GM12878 (cell line): ENCODE results near the gene GPRASP3. TPM values are rescaled to one million over a fixed set of nuclear protein-coding genes. Genes with fewer than 3 reads are reported as not detected.
"Not testable (repeated sequence)": the region's sequence is repeated elsewhere in the genome, so short reads cannot be mapped to it uniquely, and the experiment has no call there.

Experiments
- ATAC-seq: fragments of 200-7000 bp; cut with Tn5 transposase; 3 replicates; pipeline ENCODE4 v1.9.1; 2020; ENCODE audit warnings: mild to moderate bottlenecking, moderate library complexity
- BruUV-seq: library from RNA; stranded (reverse); fragments of 400-500 nt; replicated peaks from 2 replicates; lab custom pipeline; 2021; lab: Mats Ljungman, UMichigan
- CTCF ChIA-PET: fragments of 300-600 bp; sonication (Branson Sonifier 250); formaldehyde crosslinking; extraction: SDS; loops from one replicate; lab custom pipeline; 2021; ENCODE audit warnings: inconsistent platforms; lab: Yijun Ruan, JAX
- POLR2A ChIA-PET: fragments of 350-600 bp; formaldehyde crosslinking; extraction: SDS; loops from one replicate; lab custom pipeline; 2021; ENCODE audit warnings: inconsistent platforms; lab: Charles Lee
- RAD21 ChIA-PET: fragments of 300-600 bp; sonication (Branson Sonifier 250); formaldehyde crosslinking; loops from one replicate; lab custom pipeline; 2023; ENCODE audit warnings: antibody characterized with exemption; ENCODE audit not compliant: unreplicated experiment; lab: Charles Lee
- SMC1A ChIA-PET: fragments of 300-600 bp; sonication (Branson Sonifier 250); formaldehyde crosslinking; loops from one replicate; lab custom pipeline; 2023; ENCODE audit not compliant: unreplicated experiment, uncharacterized antibody; lab: Charles Lee
- DNase-seq: peaks from one replicate; pipeline ENCODE4 v3.0.0-alpha.2; 2011; ENCODE audit warnings: low read depth, low spot score
- FAIRE-seq: peaks from 3 replicates; lab custom pipeline; 2011; peaks lifted over from hg19 to GRCh38; lab: Jason Lieb, UNC
- H2AFZ ChIP-seq: 2 replicates; pipeline ENCODE4 v1.6.0; 2011; ENCODE audit warnings: low read depth, low read length, control low read depth; ENCODE audit not compliant: control insufficient read depth
- H3K27ac ChIP-seq: 2 replicates; pipeline ENCODE4 v1.5.1; 2011; ENCODE audit warnings: control low read depth; ENCODE audit not compliant: control insufficient read depth, insufficient read depth
- H3K27me3 ChIP-seq, 2 experiments: replicated peaks in 1 of 2; 2 replicates each; pipeline versions ENCODE4 v1.6.0 to v1.6.1; 2011; ENCODE audit warnings: low read length in 1 of 2; ENCODE audit not compliant: control insufficient read depth in 2 of 2, insufficient read depth in 2 of 2
- H3K36me3 ChIP-seq, 2 experiments: 2 replicates each; pipeline ENCODE4 v1.5.1; 2011; ENCODE audit warnings: low read length in 1 of 2; ENCODE audit not compliant: control insufficient read depth in 2 of 2, insufficient read depth in 2 of 2
- H3K4me1 ChIP-seq: 2 replicates; pipeline ENCODE4 v1.6.1; 2011; ENCODE audit warnings: mild to moderate bottlenecking, low read length, moderate library complexity, mixed read lengths; ENCODE audit not compliant: control insufficient read depth, insufficient read depth
- H3K4me2 ChIP-seq: 2 replicates; pipeline ENCODE4 v1.6.0; 2011; ENCODE audit warnings: control low read depth; ENCODE audit not compliant: control insufficient read depth, insufficient read depth
- H3K4me3 ChIP-seq: fragments of 200-600 bp; sonication (generic); 2 replicates; pipeline ENCODE4 v1.5.1; 2016
- H3K79me2 ChIP-seq: 2 replicates; pipeline ENCODE4 v1.6.0; 2011; ENCODE audit warnings: low read length; ENCODE audit not compliant: control insufficient read depth, insufficient read depth
- H3K9ac ChIP-seq: 2 replicates; pipeline ENCODE4 v1.8.0; 2011; ENCODE audit warnings: low read length, control low read depth, mixed read lengths; ENCODE audit not compliant: control insufficient read depth, insufficient read depth
- H3K9me3 ChIP-seq: replicated peaks from 3 replicates; pipeline ENCODE4 v1.5.1; 2011; ENCODE audit warnings: mild to moderate bottlenecking, low read length; ENCODE audit not compliant: control insufficient read depth, insufficient read depth
- H4K20me1 ChIP-seq: 2 replicates; pipeline ENCODE4 v1.6.0; 2011; ENCODE audit not compliant: control insufficient read depth, insufficient read depth
- FOS ChIP-seq: IDR thresholded peaks from 3 replicates; pipeline ENCODE4 v1.6.1; 2011; ENCODE audit warnings: borderline replicate concordance; ENCODE audit not compliant: insufficient read length; ENCODE audit errors: extremely low read depth
- MEF2B ChIP-seq: fragments of 450-650 bp; IDR thresholded peaks from 2 replicates; pipeline ENCODE4 v1.6.1; 2018; ENCODE audit warnings: mild to moderate bottlenecking, moderate library complexity; ENCODE audit not compliant: partially characterized antibody, poor library complexity, severe bottlenecking
- STAT3 ChIP-seq: IDR thresholded peaks from 2 replicates; pipeline ENCODE4 v1.6.1; 2011; ENCODE audit warnings: low read depth, low read length, improper control_type of control experiment
- YY1 ChIP-seq: IDR thresholded peaks from 2 replicates; pipeline ENCODE4 v1.6.1; 2011; ENCODE audit warnings: low read depth, mild to moderate bottlenecking, low read length
- WGBS: methylation state at CpG from one replicate; pipeline ENCODE4 v1.1.6; 2016; ENCODE audit warnings: low lambda C conversion rate; ENCODE audit not compliant: insufficient replicate concordance, insufficient coverage; ENCODE audit errors: missing lambda C conversion rate; 5-methylcytosine and 5-hydroxymethylcytosine counted together
- in situ Hi-C: fragments of 300-500 bp; cut with MboI; formaldehyde crosslinking; loops from 9 replicates; pipeline ENCODE4 v1.14.3; 2018; ENCODE audit warnings: mixed read lengths
- intact Hi-C: fragments of 100-400 bp; cut with micrococcal nuclease; formaldehyde crosslinking; loops from one replicate; pipeline ENCODE4 v1.14.2; 2022; ENCODE audit not compliant: unreplicated experiment
- polyA plus RNA-seq, 11 experiments: library from polyadenylated mRNA; depleted of rRNA in 4 of 11; unstranded in 6 of 11; stranded (reverse) in 5 of 11; fragments of >200 nt; fragmentation: Nextera tagmentation in 4 of 11; fragmentation: Illumina TruSeq in 1 of 11; extraction: Ambion mirVana in 4 of 11; extraction: Trizol in 1 of 11; gene quantifications; 1 replicate in 1 of 11; 2 replicates in 10 of 11; pipeline versions ENCODE4 v1.2.1 to v1.2.3, GENCODE V29; 2011 to 2016; ENCODE audit warnings: inconsistent platforms in 2 of 11, missing spikeins in 2 of 11, low read depth in 1 of 11
- total RNA-seq, 4 experiments: library from RNA; depleted of rRNA in 3 of 4; stranded (reverse); fragments of >200 nt in 3 of 4; fragmentation: Illumina TruSeq in 1 of 4; extraction: Trizol in 1 of 4; gene quantifications; 2 replicates each; pipeline versions ENCODE4 v1.2.1 to v1.2.3, GENCODE V29; 2013 to 2021
- TF ChIP-seq, protein P1 (sequence below): fragments of 450-650 bp; formaldehyde crosslinking; IDR thresholded peaks from 2 replicates; pipeline ENCODE4 v1.4.0; 2020; ENCODE audit warnings: mild to moderate bottlenecking, moderate library complexity

Gene GPRASP3
- total and polyA plus RNA-seq, 10 of the 15 experiments (the other 5 are each of a cell fraction or from before 2014, with no cell fraction given) = 0.09 to 0.30 (median 0.14) TPM

GRCh38 chrX:102672856-102673255, 47.7 kb upstream of the GPRASP3 start:
- in situ Hi-C loops (no loop called here), intact Hi-C loops (no loop called here)
- ChIA-PET SMC1A (no interaction called here), CTCF (no interaction called here), RAD21 (no interaction called here)
- WGBS = 23% methylated on average over 3 of the region's 3 CpGs
- H3K27ac ChIP-seq = no peak overlapping the region
- H3K4me1 ChIP-seq = no peaks in the 10 kb centered on the region
- no peak overlapping the region for H2AFZ ChIP-seq
- DNase-seq (no peak), FAIRE-seq (no peak), ATAC-seq (no peak)
- no peak overlapping the region for H3K9ac ChIP-seq
- no peaks in the 10 kb centered on the region; the same call in 2 of the 3 replicates for H3K9me3 ChIP-seq
- BruUV-seq = no TSS peak
- H3K36me3 ChIP-seq = no peaks in the 10 kb centered on the region
- H3K27me3 ChIP-seq = no peaks in the 10 kb centered on the region
- H3K4me3 ChIP-seq = no peak overlapping the region
- no peaks in the 10 kb centered on the region for H4K20me1 ChIP-seq
- no peak for TF ChIP-seq STAT3
- TF ChIP-seq, protein P1, sequence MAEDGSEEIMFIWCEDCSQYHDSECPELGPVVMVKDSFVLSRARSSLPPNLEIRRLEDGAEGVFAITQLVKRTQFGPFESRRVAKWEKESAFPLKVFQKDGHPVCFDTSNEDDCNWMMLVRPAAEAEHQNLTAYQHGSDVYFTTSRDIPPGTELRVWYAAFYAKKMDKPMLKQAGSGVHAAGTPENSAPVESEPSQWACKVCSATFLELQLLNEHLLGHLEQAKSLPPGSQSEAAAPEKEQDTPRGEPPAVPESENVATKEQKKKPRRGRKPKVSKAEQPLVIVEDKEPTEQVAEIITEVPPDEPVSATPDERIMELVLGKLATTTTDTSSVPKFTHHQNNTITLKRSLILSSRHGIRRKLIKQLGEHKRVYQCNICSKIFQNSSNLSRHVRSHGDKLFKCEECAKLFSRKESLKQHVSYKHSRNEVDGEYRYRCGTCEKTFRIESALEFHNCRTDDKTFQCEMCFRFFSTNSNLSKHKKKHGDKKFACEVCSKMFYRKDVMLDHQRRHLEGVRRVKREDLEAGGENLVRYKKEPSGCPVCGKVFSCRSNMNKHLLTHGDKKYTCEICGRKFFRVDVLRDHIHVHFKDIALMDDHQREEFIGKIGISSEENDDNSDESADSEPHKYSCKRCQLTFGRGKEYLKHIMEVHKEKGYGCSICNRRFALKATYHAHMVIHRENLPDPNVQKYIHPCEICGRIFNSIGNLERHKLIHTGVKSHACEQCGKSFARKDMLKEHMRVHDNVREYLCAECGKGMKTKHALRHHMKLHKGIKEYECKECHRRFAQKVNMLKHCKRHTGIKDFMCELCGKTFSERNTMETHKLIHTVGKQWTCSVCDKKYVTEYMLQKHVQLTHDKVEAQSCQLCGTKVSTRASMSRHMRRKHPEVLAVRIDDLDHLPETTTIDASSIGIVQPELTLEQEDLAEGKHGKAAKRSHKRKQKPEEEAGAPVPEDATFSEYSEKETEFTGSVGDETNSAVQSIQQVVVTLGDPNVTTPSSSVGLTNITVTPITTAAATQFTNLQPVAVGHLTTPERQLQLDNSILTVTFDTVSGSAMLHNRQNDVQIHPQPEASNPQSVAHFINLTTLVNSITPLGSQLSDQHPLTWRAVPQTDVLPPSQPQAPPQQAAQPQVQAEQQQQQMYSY = no peak
- TF ChIP-seq MEF2B = no peak
- TF ChIP-seq FOS = no peak
- no peak for TF ChIP-seq YY1
- TF ChIP-seq, all 136 proteins: peak for 0
- Histone ChIP-seq H3K79me2 (no peaks in the 10 kb centered on the region), H3K4me2 (no peak overlapping the region)
- POLR2A ChIA-PET = no interaction called here

DNA sequence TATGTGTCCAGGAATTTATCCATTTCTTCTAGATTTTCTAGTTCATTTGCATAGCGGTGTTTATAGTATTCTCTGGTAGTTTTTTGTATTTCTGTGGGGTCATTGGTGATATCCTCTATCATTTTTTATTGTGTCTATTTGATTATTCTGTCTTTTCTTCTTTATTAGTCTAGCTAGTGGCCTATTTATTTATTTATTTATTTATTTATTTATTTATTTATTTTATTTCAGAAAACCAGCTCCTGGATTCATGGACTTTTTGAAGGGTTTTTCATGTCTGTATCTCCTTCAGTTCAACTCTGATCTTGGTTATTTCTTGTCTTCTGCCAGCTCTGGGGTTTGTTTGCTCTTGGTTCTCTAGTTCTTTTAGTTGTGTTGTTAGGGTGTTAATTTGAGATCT, 43.1 kb upstream of the GPRASP3 start:
- H3K79me2 ChIP-seq, H3K4me3 ChIP-seq, H3K9me3 ChIP-seq, in situ Hi-C loops, FAIRE-seq, CTCF ChIA-PET, intact Hi-C loops, H2AFZ ChIP-seq, H3K4me1 ChIP-seq, ATAC-seq, H3K27ac ChIP-seq, H3K27me3 ChIP-seq, H4K20me1 ChIP-seq, H3K9ac ChIP-seq, H3K4me2 ChIP-seq, DNase-seq, POLR2A ChIA-PET, BruUV-seq, SMC1A ChIA-PET, RAD21 ChIA-PET, H3K36me3 ChIP-seq: not testable (repeated sequence)
- 0% methylated on average over 1 of the region's 1 CpG for WGBS
